ENCODE data around the gene TBC1D22B. TPM values are rescaled to one million over a fixed set of nuclear protein-coding genes. Genes with fewer than 3 reads are reported as not detected.
A peak's percentile ranks its signal among the peaks of the same experiment; 100 is the strongest.
"Not testable (repeated sequence)": the region's sequence is repeated elsewhere in the genome, so short reads cannot be mapped to it uniquely, and the experiment has no call there.

TBC1D22B gene
- total and polyA plus RNA-seq, 4 donors: 3.9 to 17.0 (median 7.7) TPM

- DNase-seq (no peak), ATAC-seq (ENCODE audit: low FRiP score) (no peak)
- 29 to 38% methylated on average over 4 of the region's 4 CpGs for WGBS, 2 donors
- no peak overlapping the region for H3K27ac ChIP-seq (ENCODE audit: low read depth in 1 of 2, low read length in 2 of 2)
- no peaks in the 10 kb centered on the region for H3K27me3 ChIP-seq (ENCODE audit: control insufficient read depth in 1 of 2, insufficient read depth in 2 of 2, low read length in 1 of 2)
- no peak overlapping the region for H3K4me3 ChIP-seq (ENCODE audit: low read length in 2 of 2)
- no peaks in the 10 kb centered on the region for H3K4me1 ChIP-seq (ENCODE audit: control insufficient read depth in 1 of 2, insufficient read depth in 2 of 2, low read length in 2 of 2)
- no peaks in the 10 kb centered on the region for H3K36me3 ChIP-seq (ENCODE audit: control insufficient read depth in 1 of 2, insufficient read depth in 2 of 2, low read length in 1 of 2)
- intact Hi-C loops (cut with DNase I): no loop called here
- H3K9me3 ChIP-seq (ENCODE audit: control insufficient read depth, low read length): no peaks in the 10 kb centered on the region
These were observed 83.0 kb downstream of the TBC1D22B start for GRCh38 chr6:37340639-37340943.

- Histone ChIP-seq H3K27me3 (ENCODE audit: control insufficient read depth in 1 of 2, insufficient read depth in 2 of 2, low read length in 1 of 2) (no peaks in the 10 kb centered on the region), H3K27ac (ENCODE audit: low read depth in 1 of 2, low read length in 2 of 2) (no peak overlapping the region), H3K4me3 (ENCODE audit: low read length in 2 of 2) (no peak overlapping the region), H3K36me3 (ENCODE audit: control insufficient read depth in 1 of 2, insufficient read depth in 2 of 2, low read length in 1 of 2) (no peaks in the 10 kb centered on the region), H3K4me1 (ENCODE audit: control insufficient read depth in 1 of 2, insufficient read depth in 2 of 2, low read length in 2 of 2) (no peaks in the 10 kb centered on the region), H3K9me3 (ENCODE audit: control insufficient read depth, low read length) (no peaks in the 10 kb centered on the region)
- DNase-seq: no peak
- intact Hi-C loops (cut with DNase I): no loop called here
- ATAC-seq (ENCODE audit: low FRiP score): no peak
- WGBS, 2 donors: 92 to 93% methylated on average over 3 of the region's 3 CpGs
These were observed 85.7 kb downstream of the TBC1D22B start for GRCh38 chr6:37343248-37343647.

GRCh38 chr6:37344308-37344707 lies 86.7 kb downstream of the TBC1D22B start:
- no peak for ATAC-seq (ENCODE audit: low FRiP score)
- Histone ChIP-seq H3K4me3 (ENCODE audit: low read length in 2 of 2) (no peak overlapping the region), H3K27ac (ENCODE audit: low read depth in 1 of 2, low read length in 2 of 2) (no peak overlapping the region), H3K9me3 (ENCODE audit: control insufficient read depth, low read length) (no peaks in the 10 kb centered on the region), H3K27me3 (ENCODE audit: control insufficient read depth in 1 of 2, insufficient read depth in 2 of 2, low read length in 1 of 2) (no peaks in the 10 kb centered on the region), H3K36me3 (ENCODE audit: control insufficient read depth in 1 of 2, insufficient read depth in 2 of 2, low read length in 1 of 2) (no peaks in the 10 kb centered on the region), H3K4me1 (ENCODE audit: control insufficient read depth in 1 of 2, insufficient read depth in 2 of 2, low read length in 2 of 2) (no peaks in the 10 kb centered on the region)
- intact Hi-C loops (cut with DNase I): no loop called here
- DNase-seq: no peak
- 91 to 92% methylated on average over 3 of the region's 3 CpGs for WGBS, 2 donors

- ATAC-seq (ENCODE audit: low FRiP score); H3K4me3 ChIP-seq (ENCODE audit: low read length in 2 of 2); H3K9me3 ChIP-seq (ENCODE audit: control insufficient read depth, low read length); H3K4me1 ChIP-seq (ENCODE audit: control insufficient read depth in 1 of 2, insufficient read depth in 2 of 2, low read length in 2 of 2); intact Hi-C loops (cut with DNase I); H3K36me3 ChIP-seq (ENCODE audit: control insufficient read depth in 1 of 2, insufficient read depth in 2 of 2, low read length in 1 of 2); H3K27ac ChIP-seq (ENCODE audit: low read depth in 1 of 2, low read length in 2 of 2); DNase-seq; H3K27me3 ChIP-seq (ENCODE audit: control insufficient read depth in 1 of 2, insufficient read depth in 2 of 2, low read length in 1 of 2): not testable (repeated sequence)
- WGBS, 2 donors: 81 to 85% methylated on average over 3 of the region's 3 CpGs
These were observed 88.2 kb downstream of the TBC1D22B start for GRCh38 chr6:37345804-37346203.

GRCh38 chr6:37347177-37347576 lies 89.6 kb downstream of the TBC1D22B start:
- no peak for ATAC-seq (ENCODE audit: low FRiP score)
- no peak for DNase-seq

GRCh38 chr6:37347670-37348111 lies 90.1 kb downstream of the TBC1D22B start:
- intact Hi-C loops (cut with DNase I): no loop called here

More at GRCh38 chr6:37347177-37347576, 89.6 kb downstream of the TBC1D22B start:
- H3K4me1 ChIP-seq (ENCODE audit: control insufficient read depth in 1 of 2, insufficient read depth in 2 of 2, low read length in 2 of 2): no peaks in the 10 kb centered on the region
- no peaks in the 10 kb centered on the region for H3K36me3 ChIP-seq (ENCODE audit: control insufficient read depth in 1 of 2, insufficient read depth in 2 of 2, low read length in 1 of 2)
- WGBS, 2 donors: 53 to 66% methylated on average over 3 of the region's 3 CpGs
- no peak overlapping the region for H3K4me3 ChIP-seq (ENCODE audit: low read length in 2 of 2)
- intact Hi-C loops (cut with DNase I): no loop called here
- H3K27ac ChIP-seq (ENCODE audit: low read depth in 1 of 2, low read length in 2 of 2): no peak overlapping the region
- no peaks in the 10 kb centered on the region for H3K9me3 ChIP-seq (ENCODE audit: control insufficient read depth, low read length)
- H3K27me3 ChIP-seq (ENCODE audit: control insufficient read depth in 1 of 2, insufficient read depth in 2 of 2, low read length in 1 of 2): no peaks in the 10 kb centered on the region

GRCh38 chr6:37351027-37351426 lies 93.5 kb downstream of the TBC1D22B start:
- WGBS, 2 donors: 95 to 96% methylated on average over 3 of the region's 3 CpGs
- no peak for DNase-seq

More at GRCh38 chr6:37347670-37348111, 90.1 kb downstream of the TBC1D22B start:
- Histone ChIP-seq H3K27ac (ENCODE audit: low read depth in 1 of 2, low read length in 2 of 2) (no peak overlapping the region), H3K27me3 (ENCODE audit: control insufficient read depth in 1 of 2, insufficient read depth in 2 of 2, low read length in 1 of 2) (no peaks in the 10 kb centered on the region), H3K4me1 (ENCODE audit: control insufficient read depth in 1 of 2, insufficient read depth in 2 of 2, low read length in 2 of 2) (no peaks in the 10 kb centered on the region), H3K36me3 (ENCODE audit: control insufficient read depth in 1 of 2, insufficient read depth in 2 of 2, low read length in 1 of 2) (no peaks in the 10 kb centered on the region), H3K9me3 (ENCODE audit: control insufficient read depth, low read length) (no peaks in the 10 kb centered on the region), H3K4me3 (ENCODE audit: low read length in 2 of 2) (no peak overlapping the region)
- ATAC-seq (ENCODE audit: low FRiP score) (no peak), DNase-seq (no peak)
- 79 to 89% methylated on average over 4 of the region's 4 CpGs for whole genome bisulfite sequencing, 2 donors

GRCh38 chr6:37352384-37352783 lies 94.8 kb downstream of the TBC1D22B start:
- Histone ChIP-seq H3K27ac (ENCODE audit: low read depth in 1 of 2, low read length in 2 of 2) (no peak overlapping the region), H3K36me3 (ENCODE audit: control insufficient read depth in 1 of 2, insufficient read depth in 2 of 2, low read length in 1 of 2) (no peaks in the 10 kb centered on the region), H3K27me3 (ENCODE audit: control insufficient read depth in 1 of 2, insufficient read depth in 2 of 2, low read length in 1 of 2) (no peaks in the 10 kb centered on the region), H3K9me3 (ENCODE audit: control insufficient read depth, low read length) (no peaks in the 10 kb centered on the region), H3K4me3 (ENCODE audit: low read length in 2 of 2) (no peak overlapping the region), H3K4me1 (ENCODE audit: control insufficient read depth in 1 of 2, insufficient read depth in 2 of 2, low read length in 2 of 2) (no peaks in the 10 kb centered on the region)
- no peak for ATAC-seq (ENCODE audit: low FRiP score)
- no peak for DNase-seq
- intact Hi-C loops (cut with DNase I): no loop called here
- WGBS, 2 donors: 91 to 95% methylated on average over 3 of the region's 3 CpGs

More at GRCh38 chr6:37351027-37351426, 93.5 kb downstream of the TBC1D22B start:
- Histone ChIP-seq H3K4me1 (ENCODE audit: control insufficient read depth in 1 of 2, insufficient read depth in 2 of 2, low read length in 2 of 2) (no peaks in the 10 kb centered on the region), H3K4me3 (ENCODE audit: low read length in 2 of 2) (no peak overlapping the region), H3K9me3 (ENCODE audit: control insufficient read depth, low read length) (no peaks in the 10 kb centered on the region), H3K27me3 (ENCODE audit: control insufficient read depth in 1 of 2, insufficient read depth in 2 of 2, low read length in 1 of 2) (no peaks in the 10 kb centered on the region), H3K36me3 (ENCODE audit: control insufficient read depth in 1 of 2, insufficient read depth in 2 of 2, low read length in 1 of 2) (no peaks in the 10 kb centered on the region), H3K27ac (ENCODE audit: low read depth in 1 of 2, low read length in 2 of 2) (no peak overlapping the region)
- intact Hi-C loops (cut with DNase I): no loop called here
- no peak for ATAC-seq (ENCODE audit: low FRiP score)

- DNase-seq (peak; percentile 94 to 98), ATAC-seq (ENCODE audit: low FRiP score) (peak; percentile 97)
- Histone ChIP-seq H3K27ac (ENCODE audit: low read depth in 1 of 2, low read length in 2 of 2) (no peak within 1 kb of the TSS), H3K9me3 (ENCODE audit: control insufficient read depth, low read length) (no peaks in the 10 kb centered on the region), H3K4me3 (ENCODE audit: low read length in 2 of 2) (peak within 1 kb of the TSS; percentile 85 to 87), H3K27me3 (ENCODE audit: control insufficient read depth in 1 of 2, insufficient read depth in 2 of 2, low read length in 1 of 2) (no peaks in the 10 kb centered on the region), H3K36me3 (ENCODE audit: control insufficient read depth in 1 of 2, insufficient read depth in 2 of 2, low read length in 1 of 2) (no peaks in the 10 kb centered on the region), H3K4me1 (ENCODE audit: control insufficient read depth in 1 of 2, insufficient read depth in 2 of 2, low read length in 2 of 2) (no peaks in the 10 kb centered on the region)
- intact Hi-C loops (cut with DNase I): no loop called here
- WGBS, 2 donors: 0 to 1% methylated on average over 54 of the region's 54 CpGs
These were observed 96.4 kb downstream of the TBC1D22B start, which contains the start of gene RNF8 for GRCh38 chr6:37353761-37354525. Gene RNF8 (plus strand): TSS chr6:37353983. CDS start chr6:37354165, 182 bp downstream.

All from aorta (tissue), 5 donors.